ENCODE results near the gene RNF126.

DNA sequence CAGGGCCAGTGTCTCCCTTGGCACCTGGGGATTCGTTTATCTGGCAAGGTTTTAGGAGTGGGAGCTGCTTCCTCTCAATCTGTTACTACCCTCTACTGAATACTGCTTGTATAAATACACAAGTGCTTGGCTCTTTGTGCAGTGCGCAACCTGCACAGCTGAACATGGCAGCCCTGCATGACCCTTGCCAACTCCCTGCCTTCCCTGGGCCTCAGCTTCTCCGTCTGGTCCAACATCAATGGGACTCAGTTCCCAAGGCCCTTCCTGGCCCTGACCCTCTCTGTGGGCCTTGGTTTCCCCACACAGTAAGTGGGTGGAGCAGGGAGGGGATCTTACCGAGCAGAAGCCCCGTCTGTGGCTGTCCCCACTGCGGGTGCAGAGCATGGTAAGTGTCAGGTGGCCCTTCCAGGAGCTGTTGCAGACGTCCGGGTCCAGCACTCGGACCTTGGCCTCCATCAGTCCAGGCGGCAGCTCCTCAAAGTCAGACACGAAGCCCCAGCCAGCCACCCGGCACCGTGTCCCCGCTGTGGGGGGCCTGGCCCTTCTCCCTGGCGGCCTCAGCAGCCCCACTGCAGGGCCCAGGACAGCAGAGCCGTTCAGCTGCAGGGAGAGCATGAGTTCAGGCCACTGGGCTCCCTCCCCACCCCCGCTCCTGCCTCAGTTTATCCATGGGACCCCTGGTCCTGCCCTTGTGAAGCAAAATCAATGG is 23.7 kb upstream of the RNF126 start:
- TF ChIP-seq, protein P1, sequence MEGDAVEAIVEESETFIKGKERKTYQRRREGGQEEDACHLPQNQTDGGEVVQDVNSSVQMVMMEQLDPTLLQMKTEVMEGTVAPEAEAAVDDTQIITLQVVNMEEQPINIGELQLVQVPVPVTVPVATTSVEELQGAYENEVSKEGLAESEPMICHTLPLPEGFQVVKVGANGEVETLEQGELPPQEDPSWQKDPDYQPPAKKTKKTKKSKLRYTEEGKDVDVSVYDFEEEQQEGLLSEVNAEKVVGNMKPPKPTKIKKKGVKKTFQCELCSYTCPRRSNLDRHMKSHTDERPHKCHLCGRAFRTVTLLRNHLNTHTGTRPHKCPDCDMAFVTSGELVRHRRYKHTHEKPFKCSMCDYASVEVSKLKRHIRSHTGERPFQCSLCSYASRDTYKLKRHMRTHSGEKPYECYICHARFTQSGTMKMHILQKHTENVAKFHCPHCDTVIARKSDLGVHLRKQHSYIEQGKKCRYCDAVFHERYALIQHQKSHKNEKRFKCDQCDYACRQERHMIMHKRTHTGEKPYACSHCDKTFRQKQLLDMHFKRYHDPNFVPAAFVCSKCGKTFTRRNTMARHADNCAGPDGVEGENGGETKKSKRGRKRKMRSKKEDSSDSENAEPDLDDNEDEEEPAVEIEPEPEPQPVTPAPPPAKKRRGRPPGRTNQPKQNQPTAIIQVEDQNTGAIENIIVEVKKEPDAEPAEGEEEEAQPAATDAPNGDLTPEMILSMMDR (IDR thresholded peaks at IDR 0.05; ENCODE audit: insufficient read depth, low read length) = no peak
- TF ChIP-seq POLR2AphosphoS5 (IDR thresholded peaks at IDR 0.05; ENCODE audit: low read depth) = no peak
- TF ChIP-seq, protein P2, sequence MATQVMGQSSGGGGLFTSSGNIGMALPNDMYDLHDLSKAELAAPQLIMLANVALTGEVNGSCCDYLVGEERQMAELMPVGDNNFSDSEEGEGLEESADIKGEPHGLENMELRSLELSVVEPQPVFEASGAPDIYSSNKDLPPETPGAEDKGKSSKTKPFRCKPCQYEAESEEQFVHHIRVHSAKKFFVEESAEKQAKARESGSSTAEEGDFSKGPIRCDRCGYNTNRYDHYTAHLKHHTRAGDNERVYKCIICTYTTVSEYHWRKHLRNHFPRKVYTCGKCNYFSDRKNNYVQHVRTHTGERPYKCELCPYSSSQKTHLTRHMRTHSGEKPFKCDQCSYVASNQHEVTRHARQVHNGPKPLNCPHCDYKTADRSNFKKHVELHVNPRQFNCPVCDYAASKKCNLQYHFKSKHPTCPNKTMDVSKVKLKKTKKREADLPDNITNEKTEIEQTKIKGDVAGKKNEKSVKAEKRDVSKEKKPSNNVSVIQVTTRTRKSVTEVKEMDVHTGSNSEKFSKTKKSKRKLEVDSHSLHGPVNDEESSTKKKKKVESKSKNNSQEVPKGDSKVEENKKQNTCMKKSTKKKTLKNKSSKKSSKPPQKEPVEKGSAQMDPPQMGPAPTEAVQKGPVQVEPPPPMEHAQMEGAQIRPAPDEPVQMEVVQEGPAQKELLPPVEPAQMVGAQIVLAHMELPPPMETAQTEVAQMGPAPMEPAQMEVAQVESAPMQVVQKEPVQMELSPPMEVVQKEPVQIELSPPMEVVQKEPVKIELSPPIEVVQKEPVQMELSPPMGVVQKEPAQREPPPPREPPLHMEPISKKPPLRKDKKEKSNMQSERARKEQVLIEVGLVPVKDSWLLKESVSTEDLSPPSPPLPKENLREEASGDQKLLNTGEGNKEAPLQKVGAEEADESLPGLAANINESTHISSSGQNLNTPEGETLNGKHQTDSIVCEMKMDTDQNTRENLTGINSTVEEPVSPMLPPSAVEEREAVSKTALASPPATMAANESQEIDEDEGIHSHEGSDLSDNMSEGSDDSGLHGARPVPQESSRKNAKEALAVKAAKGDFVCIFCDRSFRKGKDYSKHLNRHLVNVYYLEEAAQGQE (IDR thresholded peaks at IDR 0.05; ENCODE audit: insufficient replicate concordance, low read depth) = no peak

Measured in HL-60 (cell line).